Gastrocnemius medialis (tissue), 4 donors: ENCODE results near the gene BRIP1. TPM values are rescaled to one million over a fixed set of nuclear protein-coding genes. Genes with fewer than 3 reads are reported as not detected.
"Not testable (repeated sequence)": the region's sequence is repeated elsewhere in the genome, so short reads cannot be mapped to it uniquely, and the experiment has no call there.

Source experiments
- ATAC-seq, 2 donors: fragments of 150-250 bp; one replicate each; pipeline ENCODE4 v1.9.1; 2016
- DNase-seq, 2 donors: peaks; one replicate each; pipeline ENCODE4 v3.0.0-alpha.2; 2019
- H3K27ac ChIP-seq, 4 donors: fragments of 200-600 bp; sonication (generic); 1 replicate in 1 of 4; 2 replicates in 3 of 4; pipeline ENCODE4 v1.5.1; 2016 to 2018; ENCODE audit warnings: mild to moderate bottlenecking in 2 of 4, moderate library complexity in 1 of 4
- H3K27me3 ChIP-seq, 3 donors: fragments of 200-600 bp; sonication (generic) in 2 of 3; 1 replicate in 1 of 3; 2 replicates in 2 of 3; pipeline versions ENCODE4 v1.5.1 to v1.6.0; 2016 to 2019; ENCODE audit warnings: mild to moderate bottlenecking in 1 of 3, moderate library complexity in 1 of 3
- H3K36me3 ChIP-seq, 2 donors: fragments of 200-600 bp; sonication (generic) in 1 of 2; one replicate each; pipeline ENCODE4 v1.5.1; 2017 to 2018
- H3K4me1 ChIP-seq, 2 donors: fragments of 200-600 bp; sonication (generic) in 1 of 2; one replicate each; pipeline ENCODE4 v1.5.1; 2016 to 2017; ENCODE audit warnings: mild to moderate bottlenecking in 2 of 2
- H3K4me3 ChIP-seq, 4 donors: fragments of 200-600 bp; sonication (generic) in 3 of 4; 1 replicate in 1 of 4; 2 replicates in 3 of 4; pipeline ENCODE4 v1.5.1; 2016 to 2019; ENCODE audit warnings: mild to moderate bottlenecking in 2 of 4
- H3K9me3 ChIP-seq, 3 donors: fragments of 200-600 bp; sonication (generic) in 2 of 3; 1 replicate in 1 of 3; 2 replicates in 2 of 3; pipeline ENCODE4 v1.5.1; 2016 to 2019
- POLR2A ChIP-seq, 2 donors: fragments of 450-650 bp; IDR thresholded peaks; one replicate each; pipeline ENCODE4 v1.6.1; 2017; ENCODE audit warnings: antibody characterized with exemption in 2 of 2, mild to moderate bottlenecking in 2 of 2, moderate library complexity in 2 of 2
- in situ Hi-C, 4 donors: fragments of 200-750 bp; cut with MboI; loops; one replicate each; pipeline versions ENCODE4 v1.15.0 to v1.8.0; 2017; ENCODE audit warnings: low sequenced_read_pairs in 4 of 4
- intact Hi-C: fragments of 100-400 bp; cut with DNase I; formaldehyde crosslinking; loops from one replicate; pipeline ENCODE4 v1.15.1; 2023; ENCODE audit warnings: low total_unique reads
- total RNA-seq, 4 donors: library from RNA; depleted of rRNA; stranded (reverse); fragments of >200 nt; gene quantifications; one replicate each; pipeline versions ENCODE4 v1.1.0 to v1.2.3, GENCODE V29; 2016
- TF ChIP-seq, protein P1 (sequence below), 5 experiments: fragments of 450-650 bp in 3 of 5; fragments of 200-600 bp in 2 of 5; sonication (generic) in 2 of 5; IDR thresholded peaks in 4 of 5; conservative IDR thresholded peaks in 1 of 5; 1 replicate in 4 of 5; 2 replicates in 1 of 5; pipeline ENCODE4 v1.5.1; 2016 to 2019; ENCODE audit warnings: antibody characterized with exemption in 5 of 5, mild to moderate bottlenecking in 3 of 5, moderate library complexity in 3 of 5

Gene BRIP1
- total RNA-seq, 4 donors from 2014 or later = 0.09 to 0.13 TPM; not detected in 2

DNA sequence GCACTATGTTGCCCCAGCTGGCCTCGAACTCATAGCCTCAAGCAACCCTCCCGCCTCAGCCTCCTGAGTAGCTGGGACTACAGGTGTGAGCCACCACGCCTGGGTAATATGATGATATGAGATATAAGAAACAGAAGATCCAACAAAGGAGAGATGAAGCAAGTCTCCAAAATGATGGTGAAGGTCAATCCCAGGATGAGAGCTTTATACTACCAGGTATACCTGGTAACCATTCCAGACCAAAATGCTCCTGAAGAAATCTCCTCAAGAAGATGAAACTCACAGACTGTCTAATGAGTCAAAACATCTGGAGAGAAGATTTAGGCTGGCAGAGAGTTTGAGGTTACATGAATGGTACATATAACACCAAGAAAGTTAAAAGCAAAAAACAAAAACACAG is 39.9 kb upstream of the BRIP1 start:
- DNase-seq (no peak), ATAC-seq (no peak)
- Histone ChIP-seq H3K27ac (no peak overlapping the region), H3K4me3 (no peak overlapping the region), H3K36me3 (peaks cover 3 to 75% of the 10 kb centered on the region in 2 donors), H3K9me3 (no peaks in the 10 kb centered on the region), H3K27me3 (no peaks in the 10 kb centered on the region), H3K4me1 (no peaks in the 10 kb centered on the region)
- TF ChIP-seq, protein P1, sequence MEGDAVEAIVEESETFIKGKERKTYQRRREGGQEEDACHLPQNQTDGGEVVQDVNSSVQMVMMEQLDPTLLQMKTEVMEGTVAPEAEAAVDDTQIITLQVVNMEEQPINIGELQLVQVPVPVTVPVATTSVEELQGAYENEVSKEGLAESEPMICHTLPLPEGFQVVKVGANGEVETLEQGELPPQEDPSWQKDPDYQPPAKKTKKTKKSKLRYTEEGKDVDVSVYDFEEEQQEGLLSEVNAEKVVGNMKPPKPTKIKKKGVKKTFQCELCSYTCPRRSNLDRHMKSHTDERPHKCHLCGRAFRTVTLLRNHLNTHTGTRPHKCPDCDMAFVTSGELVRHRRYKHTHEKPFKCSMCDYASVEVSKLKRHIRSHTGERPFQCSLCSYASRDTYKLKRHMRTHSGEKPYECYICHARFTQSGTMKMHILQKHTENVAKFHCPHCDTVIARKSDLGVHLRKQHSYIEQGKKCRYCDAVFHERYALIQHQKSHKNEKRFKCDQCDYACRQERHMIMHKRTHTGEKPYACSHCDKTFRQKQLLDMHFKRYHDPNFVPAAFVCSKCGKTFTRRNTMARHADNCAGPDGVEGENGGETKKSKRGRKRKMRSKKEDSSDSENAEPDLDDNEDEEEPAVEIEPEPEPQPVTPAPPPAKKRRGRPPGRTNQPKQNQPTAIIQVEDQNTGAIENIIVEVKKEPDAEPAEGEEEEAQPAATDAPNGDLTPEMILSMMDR (IDR thresholded peaks at IDR 0.05 in 4 of 5, conservative IDR thresholded peaks at IDR 0.05 in 1 of 5) = no peak
- no peak for TF ChIP-seq POLR2A (IDR thresholded peaks at IDR 0.05)
- intact Hi-C loops (no loop called here), in situ Hi-C loops (no loop called here)

DNA sequence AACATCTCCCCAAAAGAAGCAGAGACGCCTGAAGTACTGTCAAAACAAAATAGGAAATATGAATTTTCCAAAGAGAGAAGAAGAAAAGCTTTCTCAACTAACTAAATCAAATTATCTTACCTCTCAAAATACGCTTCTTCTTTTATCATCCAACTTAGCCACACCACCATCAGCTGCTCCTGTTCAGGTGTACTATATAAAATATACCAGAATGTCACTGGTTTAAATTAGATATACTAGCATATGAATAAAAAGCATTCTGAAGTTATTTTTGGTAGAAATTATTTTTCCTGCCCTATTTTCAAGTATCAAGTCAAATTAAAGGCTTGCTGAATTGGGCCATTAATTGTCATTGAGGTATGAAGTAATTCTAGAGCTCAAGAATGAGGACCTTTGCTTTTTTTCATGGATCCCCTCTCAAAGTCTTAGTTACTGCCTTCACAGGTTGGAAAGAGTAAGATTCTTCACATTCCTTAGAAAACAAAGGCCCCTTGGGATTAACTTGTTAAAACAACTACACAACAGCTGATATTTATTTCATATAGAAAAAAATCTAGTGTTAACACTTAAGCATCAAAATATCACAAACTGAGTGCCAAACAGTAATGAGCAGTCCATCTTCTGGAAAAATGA is 34.3 kb upstream of the BRIP1 start:
- no peak overlapping the region for H3K4me3 ChIP-seq
- peaks cover 0 to 51% of the 10 kb centered on the region in 2 donors for H3K36me3 ChIP-seq
- no peak for DNase-seq
- in situ Hi-C loops = no loop called here
- no peaks in the 10 kb centered on the region for H3K27me3 ChIP-seq
- no peak overlapping the region for H3K27ac ChIP-seq
- no peaks in the 10 kb centered on the region for H3K4me1 ChIP-seq
- TF ChIP-seq, protein P1 (IDR thresholded peaks at IDR 0.05 in 4 of 5, conservative IDR thresholded peaks at IDR 0.05 in 1 of 5) = no peak
- no peak for TF ChIP-seq POLR2A (IDR thresholded peaks at IDR 0.05)
- intact Hi-C loops = no loop called here
- H3K9me3 ChIP-seq = no peaks in the 10 kb centered on the region
- no peak for ATAC-seq

DNA sequence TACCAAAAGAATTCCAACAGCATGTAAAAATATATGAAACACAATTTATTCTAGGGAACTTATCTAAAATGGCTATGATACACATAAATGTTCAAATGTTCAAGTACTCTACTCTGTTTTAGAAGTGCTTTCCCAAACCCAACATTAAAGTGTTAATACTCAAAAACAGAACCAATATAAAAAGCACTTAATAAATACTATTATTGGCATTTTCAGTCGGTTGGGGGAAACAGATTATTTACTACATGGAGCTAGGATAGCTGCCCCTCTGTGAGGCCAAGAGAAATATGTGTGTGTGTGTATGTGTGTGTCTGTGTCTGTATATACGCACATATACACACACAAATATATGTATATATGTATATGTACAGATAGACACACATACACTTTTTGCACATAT is 32.1 kb upstream of the BRIP1 start:
- no peaks in the 10 kb centered on the region for H3K27me3 ChIP-seq
- H3K4me3 ChIP-seq = no peak overlapping the region
- no peaks in the 10 kb centered on the region for H3K9me3 ChIP-seq
- no peaks in the 10 kb centered on the region for H3K4me1 ChIP-seq
- ATAC-seq (no peak), DNase-seq (no peak)
- TF ChIP-seq, protein P1 (IDR thresholded peaks at IDR 0.05 in 4 of 5, conservative IDR thresholded peaks at IDR 0.05 in 1 of 5) = no peak
- TF ChIP-seq POLR2A (IDR thresholded peaks at IDR 0.05) = no peak
- in situ Hi-C loops (no loop called here), intact Hi-C loops (no loop called here)
- H3K36me3 ChIP-seq = peaks cover 0 to 55% of the 10 kb centered on the region in 2 donors
- H3K27ac ChIP-seq = no peak overlapping the region

DNA sequence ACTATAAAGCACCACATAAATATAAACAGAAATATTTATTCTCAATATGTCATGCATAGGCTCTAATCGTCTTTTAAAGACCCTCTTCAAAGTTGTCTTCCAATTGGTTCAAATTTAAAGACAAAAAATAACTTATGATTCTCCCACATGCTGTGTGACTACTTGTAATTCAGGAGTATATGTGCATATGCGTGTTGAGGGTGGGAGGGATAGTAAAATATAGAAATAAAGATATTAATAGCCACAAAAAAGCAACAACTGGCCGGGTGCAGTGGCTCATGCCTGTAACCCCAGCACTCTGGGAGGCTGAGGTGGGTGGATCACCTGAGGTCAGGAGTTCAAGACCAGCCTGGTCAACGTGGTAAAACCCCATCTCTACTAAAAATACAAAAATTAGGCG is 31.0 kb upstream of the BRIP1 start:
- H3K4me1 ChIP-seq, intact Hi-C loops, in situ Hi-C loops, H3K27me3 ChIP-seq, DNase-seq, H3K4me3 ChIP-seq, ATAC-seq, H3K27ac ChIP-seq, H3K9me3 ChIP-seq: not testable (repeated sequence)
- H3K36me3 ChIP-seq = peaks cover 0 to 57% of the 10 kb centered on the region in 2 donors

DNA sequence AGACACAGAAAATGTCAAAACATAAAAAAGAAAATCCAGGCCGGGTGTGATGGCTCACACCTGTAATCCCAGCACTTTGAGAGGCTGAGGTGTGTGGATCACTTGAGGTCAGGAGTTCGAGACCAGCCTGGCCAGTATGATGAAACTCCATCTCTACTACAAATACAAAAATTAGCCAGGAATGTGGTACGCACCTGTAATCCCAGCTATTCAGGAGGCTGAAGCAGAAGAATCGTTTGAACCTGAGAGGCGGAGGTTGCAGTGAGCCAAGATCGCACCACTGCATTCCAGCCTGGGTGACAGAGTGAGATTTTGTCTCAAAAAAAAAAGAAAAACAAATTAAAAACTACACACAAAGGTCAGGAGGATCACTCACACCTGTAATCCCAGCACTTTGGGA is 24.4 kb upstream of the BRIP1 start:
- H3K4me1 ChIP-seq, in situ Hi-C loops, ATAC-seq, H3K27me3 ChIP-seq, H3K9me3 ChIP-seq, intact Hi-C loops, H3K27ac ChIP-seq, H3K4me3 ChIP-seq, DNase-seq: not testable (repeated sequence)
- peaks cover 0 to 72% of the 10 kb centered on the region in 2 donors for H3K36me3 ChIP-seq

DNA sequence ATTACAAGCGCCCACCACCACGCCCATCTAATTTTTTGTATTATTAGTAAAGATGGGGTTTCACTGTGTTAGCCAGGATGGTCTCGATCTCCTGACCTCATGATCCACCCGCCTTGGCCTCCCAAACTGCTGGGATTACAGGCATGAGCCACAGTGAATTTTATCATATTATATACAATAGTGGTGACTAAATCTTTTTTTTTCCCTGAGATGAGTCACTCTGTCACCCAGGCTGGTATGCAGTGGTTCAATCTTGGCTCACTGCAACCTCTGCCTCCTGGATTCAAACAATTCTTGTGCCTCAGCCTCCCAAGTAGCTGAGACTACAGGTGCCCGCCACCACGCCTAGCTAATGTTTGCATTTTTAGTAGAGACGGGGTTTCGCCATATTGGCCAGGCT is 22.5 kb upstream of the BRIP1 start:
- H3K27me3 ChIP-seq, DNase-seq, H3K4me3 ChIP-seq, in situ Hi-C loops, H3K27ac ChIP-seq, H3K4me1 ChIP-seq, intact Hi-C loops, ATAC-seq, H3K9me3 ChIP-seq: not testable (repeated sequence)
- H3K36me3 ChIP-seq = peaks cover 0 to 75% of the 10 kb centered on the region in 2 donors
